Measurements from ENCODE around the gene STKLD1.
"Not testable (repeated sequence)": the region's sequence is repeated elsewhere in the genome, so short reads cannot be mapped to it uniquely, and the experiment has no call there.

STKLD1 gene

DNA sequence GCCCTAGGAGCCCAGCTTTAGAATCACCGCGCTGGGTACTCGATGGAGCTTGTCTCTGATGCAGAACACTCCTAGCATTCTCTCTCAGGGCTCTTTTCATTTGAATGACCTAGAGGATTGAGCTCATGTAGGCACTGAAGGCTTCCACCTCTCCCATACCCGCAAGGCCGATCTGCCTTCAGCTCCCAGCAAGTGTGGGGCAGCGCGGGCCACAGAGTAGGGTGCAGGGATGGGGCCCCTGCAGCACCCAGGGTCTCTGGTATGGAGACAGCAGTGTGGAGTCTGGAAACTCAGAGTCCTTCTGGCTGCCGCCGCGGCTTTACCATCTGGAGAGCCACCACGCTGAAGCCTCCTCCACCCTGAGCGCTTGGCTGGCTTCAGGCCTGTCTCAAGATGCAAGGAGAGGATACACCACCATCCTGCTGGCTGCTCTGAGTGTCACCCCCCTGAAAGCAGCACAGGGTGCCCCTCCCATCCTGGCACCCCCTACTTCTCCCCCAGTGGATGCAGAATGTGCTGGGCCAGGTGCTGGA is 12.9 kb downstream of the STKLD1 start:
- DNase-seq = no peak

DNA sequence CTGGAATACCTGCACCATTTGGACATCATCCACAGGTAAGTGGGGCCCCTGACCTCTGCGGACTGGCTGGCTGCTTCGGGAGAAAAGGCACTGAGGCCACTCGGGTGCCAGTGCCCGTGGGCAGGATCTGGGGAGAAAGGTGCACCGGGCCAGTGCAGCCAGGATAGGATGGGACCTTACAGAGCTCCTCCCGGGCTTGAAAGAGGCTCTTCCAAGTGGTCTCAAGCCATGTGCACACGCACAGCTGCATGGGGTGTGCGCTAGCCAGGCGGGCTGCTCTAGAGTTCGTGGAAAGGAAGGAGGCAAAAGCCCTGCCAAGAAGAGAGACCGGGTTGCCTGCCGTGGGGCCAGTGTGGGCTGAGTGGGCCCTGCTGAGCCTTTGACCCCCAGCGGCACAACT is 13.4 kb downstream of the STKLD1 start:
- no peak for DNase-seq

DNA sequence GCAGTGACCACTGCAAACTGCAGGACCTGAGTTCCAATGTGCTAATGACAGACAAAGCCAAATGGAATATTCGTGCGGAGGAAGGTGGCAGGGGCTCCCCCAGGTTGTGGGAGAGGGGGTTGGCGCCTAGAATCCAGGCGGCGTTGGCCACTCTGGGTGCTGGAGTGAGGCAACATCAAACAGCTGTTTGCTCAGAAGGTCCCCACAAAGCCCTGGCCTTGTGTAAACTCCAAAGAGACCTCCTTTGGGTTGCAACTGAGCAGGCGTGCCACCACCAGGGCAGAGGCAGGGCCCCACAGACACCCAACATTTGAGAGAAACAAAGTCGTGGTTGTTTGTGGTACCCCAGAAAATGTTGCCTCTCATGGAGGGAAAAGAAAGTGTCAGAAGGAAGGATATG is 14.5 kb downstream of the STKLD1 start:
- no peak for DNase-seq

GRCh38 chr9:133391449-133391848 is 15.3 kb downstream of the STKLD1 start:
- not testable (repeated sequence) for DNase-seq

DNA sequence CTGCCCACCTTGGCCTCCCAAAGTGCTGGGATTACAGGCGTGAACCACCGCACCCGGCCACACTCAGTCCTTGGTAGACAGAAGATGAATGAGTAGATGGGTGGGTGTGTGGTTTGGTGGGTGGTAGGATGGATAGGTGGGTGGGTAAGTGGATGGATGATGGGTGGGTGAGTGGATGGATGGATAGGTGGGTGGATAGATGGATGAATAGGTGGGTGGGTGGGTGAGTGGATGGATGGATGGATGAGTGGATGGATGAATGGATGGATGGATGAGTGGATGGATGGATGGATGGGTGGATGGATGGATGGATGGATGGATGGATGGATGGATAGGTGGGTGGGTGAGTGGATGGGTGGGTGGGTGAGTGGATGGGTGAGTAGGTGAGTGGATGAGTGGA is 16.1 kb downstream of the STKLD1 start:
- not testable (repeated sequence) for DNase-seq

GRCh38 chr9:133393399-133393798 is 17.2 kb downstream of the STKLD1 start:
- DNase-seq = no peak

- DNase-seq = no peak
These were observed 18.6 kb downstream of the STKLD1 start for GRCh38 chr9:133394687-133395271.

- peak; percentile 9 for DNase-seq
These were observed 20.8 kb downstream of the STKLD1 start for GRCh38 chr9:133396952-133397351.

- DNase-seq = no peak
These were observed 21.2 kb downstream of the STKLD1 start for GRCh38 chr9:133397370-133397769.

DNA sequence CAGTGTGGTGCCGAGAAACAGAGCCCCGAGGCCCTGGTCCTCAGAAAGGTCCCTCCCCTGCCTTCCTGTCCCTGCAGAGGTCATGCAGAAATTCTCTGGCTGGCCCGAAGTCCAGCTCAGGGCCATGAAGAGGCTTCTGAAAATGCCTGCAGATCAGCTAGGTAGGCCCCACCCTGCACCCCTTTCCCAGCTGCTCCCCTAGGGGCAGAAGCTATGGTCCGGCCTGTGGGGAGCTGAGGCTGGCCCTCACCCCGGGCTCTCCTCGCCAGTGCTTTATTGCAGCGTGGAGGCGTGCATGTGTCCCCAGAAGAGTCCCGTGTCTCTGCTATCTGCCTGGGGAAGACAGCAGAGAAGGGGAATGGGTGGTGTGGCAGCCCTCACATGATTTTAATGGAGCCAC is 21.7 kb downstream of the STKLD1 start:
- no peak for DNase-seq

DNA sequence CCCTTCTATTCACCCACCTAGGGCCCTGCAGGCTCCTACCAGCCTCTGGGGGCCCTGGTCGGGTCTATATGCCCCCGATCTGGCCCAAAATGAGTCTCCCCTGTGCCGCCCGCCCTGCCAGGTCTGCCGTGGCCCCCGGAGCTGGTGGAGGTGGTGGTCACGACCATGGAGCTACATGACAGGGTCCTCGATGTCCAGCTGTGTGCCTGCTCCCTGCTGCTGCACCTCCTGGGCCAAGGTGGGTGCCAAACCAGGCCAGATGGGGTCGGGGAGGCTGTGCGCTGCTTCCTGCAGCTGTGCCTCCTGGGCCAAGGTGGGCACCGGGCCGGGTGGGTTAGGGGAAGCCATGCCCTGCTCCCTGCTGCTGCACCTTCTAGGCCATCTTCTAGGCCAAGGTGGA is 24.1 kb downstream of the STKLD1 start:
- DNase-seq = no peak

GRCh38 chr9:133401588-133401987 is 25.4 kb downstream of the STKLD1 start:
- DNase-seq = no peak

GRCh38 chr9:133402689-133403088 is 26.5 kb downstream of the STKLD1 start:
- no peak for DNase-seq

- peak; percentile 75 for DNase-seq
These were observed 27.7 kb downstream of the STKLD1 start for GRCh38 chr9:133403766-133404453.

DNA sequence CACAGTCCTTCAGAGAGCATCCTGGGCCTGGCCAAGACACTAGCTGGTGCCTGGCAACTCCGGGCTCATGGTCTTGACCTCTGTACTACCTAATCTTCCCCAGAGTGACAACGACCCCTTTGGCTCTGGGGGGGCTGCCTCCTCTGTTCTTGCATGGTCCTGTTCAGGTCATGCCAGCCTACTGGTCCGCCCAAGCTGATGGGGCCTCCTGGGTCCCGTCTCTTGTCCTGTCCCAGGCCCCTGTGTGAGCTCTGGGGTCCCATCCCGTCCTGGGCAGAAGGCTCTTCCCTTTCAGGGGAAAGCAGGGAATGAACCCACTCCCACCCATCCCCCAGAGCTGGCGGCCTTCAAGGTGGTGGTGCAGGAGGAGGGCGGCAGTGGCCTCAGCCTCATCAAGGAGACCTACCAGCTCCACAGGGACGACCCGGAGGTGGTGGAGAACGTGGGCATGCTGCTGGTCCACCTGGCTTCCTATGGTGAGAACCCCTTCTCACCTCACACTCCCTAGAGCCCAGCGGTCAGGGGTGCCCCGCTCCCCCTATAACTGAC is 28.4 kb downstream of the STKLD1 start:
- DNase-seq = no peak

GRCh38 chr9:133405508-133406438 is 29.6 kb downstream of the STKLD1 start:
- no peak for DNase-seq

GRCh38 chr9:133406480-133407307 is 30.5 kb downstream of the STKLD1 start:
- peak; percentile 81 for DNase-seq

DNA sequence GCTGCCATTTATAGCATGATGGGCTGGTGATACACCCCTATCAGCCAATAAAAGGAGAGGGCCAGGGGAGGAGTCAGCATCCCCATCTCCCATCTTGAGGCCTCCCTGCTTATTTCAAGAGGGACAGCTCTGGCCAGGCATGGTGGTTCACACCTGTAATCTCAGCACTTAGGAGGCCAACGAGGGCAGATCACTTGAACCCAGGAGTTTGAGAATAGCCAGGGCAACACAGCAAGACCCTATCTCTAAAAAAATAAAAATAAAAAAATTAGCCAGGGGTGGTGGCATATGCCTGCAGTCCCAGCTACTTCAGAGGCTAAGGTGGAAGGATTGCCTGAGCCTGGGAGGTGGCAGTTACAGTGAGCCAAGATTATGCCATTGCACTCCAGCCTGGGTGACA is 31.9 kb downstream of the STKLD1 start:
- no peak for DNase-seq

GRCh38 chr9:133415170-133415569 is 39.0 kb downstream of the STKLD1 start:
- no peak for DNase-seq

- DNase-seq = peak; percentile 83
These were observed 41.6 kb downstream of the STKLD1 start, which contains the start of gene REXO4 for GRCh38 chr9:133417541-133418461. Gene REXO4, minus strand, starts transcription at chr9:133418010. Its CDS starts 166 bp downstream, at chr9:133417844.

DNA sequence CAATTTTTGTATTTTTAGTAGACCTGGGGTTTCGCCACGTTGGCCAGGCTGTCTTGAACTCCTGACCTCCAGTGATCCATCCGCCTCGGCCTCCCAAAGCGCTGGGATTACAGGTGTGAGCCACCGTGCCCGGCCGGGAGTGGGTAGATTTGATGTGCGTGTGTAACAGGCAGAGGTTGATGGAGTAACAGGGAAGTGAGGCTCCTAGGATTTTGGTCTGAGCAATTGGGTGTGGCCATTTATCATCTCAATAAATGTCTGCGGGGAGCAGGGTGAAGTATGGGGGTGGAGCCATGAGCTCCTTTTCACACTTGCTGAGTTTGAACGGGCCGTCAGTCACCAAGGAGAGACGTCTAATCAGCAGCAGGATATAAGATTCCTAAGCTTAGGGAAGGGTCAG is 42.8 kb downstream of the STKLD1 start:
- DNase-seq = no peak
